A549 treated with DMSO at 1 μM for 4 hours (cell line): ENCODE measurements around the gene RPL22L1. TPM values are rescaled to one million over a fixed set of nuclear protein-coding genes. Genes with fewer than 3 reads are reported as not detected.

ENCODE experiments used
- total RNA-seq: library from RNA; stranded (reverse); fragments of 200-300 nt; extraction: Qiagen RNA extraction; gene quantifications from 5 replicates; pipeline ENCODE4 v1.2.3, GENCODE V29; 2022; ENCODE audit warnings: low read depth

Gene RPL22L1
- total RNA-seq: 220 to 301 TPM (median 266 TPM) in 5 replicates

GRCh38 chr3:170869645-170870593 is at the start of gene RPL22L1:
RPL22L1 (minus strand) TSS chr3:170870195; CDS start chr3:170870167, 28 bp downstream.

DNA sequence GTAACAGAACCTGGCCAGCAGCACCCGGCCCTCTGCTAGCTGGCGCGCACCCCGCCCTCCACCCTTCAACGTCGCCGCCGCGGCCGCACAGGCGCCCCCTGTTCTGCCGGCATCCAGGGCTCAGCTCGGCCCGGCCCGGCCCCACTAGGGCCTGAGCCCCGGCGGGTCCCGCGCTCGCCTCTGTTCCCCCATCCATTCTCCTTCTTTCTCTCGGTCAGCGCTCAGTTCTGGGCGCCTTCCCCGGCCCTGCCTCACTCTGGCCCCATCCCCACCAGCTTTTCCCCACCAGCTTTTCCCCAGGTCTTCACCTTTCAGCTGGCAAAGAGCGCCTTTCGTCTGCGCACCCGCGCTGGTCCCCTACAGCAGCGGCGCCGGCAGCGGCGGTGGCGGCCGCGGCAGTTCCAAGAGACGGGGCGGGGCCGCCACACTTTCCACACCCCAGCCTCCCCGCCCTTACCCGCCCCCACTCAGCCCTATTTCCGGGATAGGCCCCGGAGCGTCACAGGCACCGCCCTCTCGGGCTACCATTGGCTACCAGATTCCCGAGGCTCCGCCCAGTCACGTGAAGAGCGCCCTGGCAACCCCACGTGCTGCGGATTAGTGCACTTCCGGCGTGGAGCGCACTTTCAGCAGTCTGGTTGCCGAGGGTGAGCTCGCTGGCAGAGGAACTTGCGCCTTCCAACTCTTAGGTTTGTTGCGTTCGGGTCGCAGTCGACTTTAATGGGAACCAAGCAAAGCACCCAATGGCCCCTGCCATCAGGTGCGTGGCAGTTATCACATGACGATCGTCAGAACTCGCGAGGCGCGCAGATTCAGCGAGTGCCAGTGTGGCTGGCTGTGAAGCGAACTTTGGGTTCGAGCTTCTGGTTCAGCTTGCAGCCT is 38.5 kb upstream of the RPL22L1 start, which contains the start of gene EIF5A2:
Gene EIF5A2 (minus strand): TSS at position 403 of the 882 bp plus-strand sequence. CDS start 831 bp downstream, outside the sequence.

Other genes starting within 250 kb of the RPL22L1 start
- 12.9 to 16.3 TPM (median 15.5 TPM) in 5 replicates for gene EIF5A2, start 38.4 kb upstream of the RPL22L1 start, total RNA-seq
- gene SLC2A2, start 156.5 kb upstream of the RPL22L1 start, total RNA-seq: not detected in 5 replicates